ENCODE measurements around the gene CCL25.

Gene CCL25

GRCh38 chr19:8045872-8046568 lies 6.5 kb upstream of the CCL25 start:
- no peak for DNase-seq (ENCODE audit: low spot score)

- DNase-seq (ENCODE audit: low spot score), result no peak
Measured at GRCh38 chr19:8046569-8047165, 5.9 kb upstream of the CCL25 start.

GRCh38 chr19:8050274-8051096 lies 2.1 kb upstream of the CCL25 start:
- peak; percentile 45 for DNase-seq (ENCODE audit: low spot score)

GRCh38 chr19:8054169-8054568 lies 1.6 kb downstream of the CCL25 start:
- DNase-seq (ENCODE audit: low spot score), result no peak

GRCh38 chr19:8056533-8056932 lies 4.0 kb downstream of the CCL25 start:
- no peak for DNase-seq (ENCODE audit: low spot score)

GRCh38 chr19:8057545-8058270 lies 5.1 kb downstream of the CCL25 start:
- no peak for DNase-seq (ENCODE audit: low spot score)

- no peak for DNase-seq (ENCODE audit: low spot score)
Measured at GRCh38 chr19:8064911-8065874, 12.6 kb downstream of the CCL25 start.

- no peak for DNase-seq (ENCODE audit: low spot score)
Measured at GRCh38 chr19:8065875-8066261, 13.3 kb downstream of the CCL25 start.

- no peak for DNase-seq (ENCODE audit: low spot score)
Measured at GRCh38 chr19:8069096-8069973, 16.8 kb downstream of the CCL25 start.

GRCh38 chr19:8071912-8072311 lies 19.4 kb downstream of the CCL25 start:
- no peak for DNase-seq (ENCODE audit: low spot score)

GRCh38 chr19:8074501-8074900 lies 21.9 kb downstream of the CCL25 start:
- DNase-seq (ENCODE audit: low spot score), result no peak

- no peak for DNase-seq (ENCODE audit: low spot score)
Measured at GRCh38 chr19:8075158-8076074, 22.9 kb downstream of the CCL25 start.

GRCh38 chr19:8079988-8080387 lies 27.4 kb downstream of the CCL25 start:
- DNase-seq (ENCODE audit: low spot score), result no peak

GRCh38 chr19:8080832-8081231 lies 28.3 kb downstream of the CCL25 start:
- no peak for DNase-seq (ENCODE audit: low spot score)

GRCh38 chr19:8081569-8082550 lies 29.3 kb downstream of the CCL25 start:
- no peak for DNase-seq (ENCODE audit: low spot score)

GRCh38 chr19:8083141-8083540 lies 30.6 kb downstream of the CCL25 start:
- DNase-seq (ENCODE audit: low spot score), result no peak

GRCh38 chr19:8084152-8084551 lies 31.6 kb downstream of the CCL25 start:
- no peak for DNase-seq (ENCODE audit: low spot score)
